ENCODE measurements around the gene IFFO2.

Gene IFFO2

GRCh38 chr1:18956193-18957135 lies at the start of gene IFFO2:
TSS of gene IFFO2 (minus strand) at chr1:18956676. CDS start at chr1:18956332, 344 bp downstream.
- peak; percentile 97 for DNase-seq (ENCODE audit: low spot score)

- DNase-seq (ENCODE audit: low spot score): no peak
These were observed 49.5 kb upstream of the IFFO2 start for GRCh38 chr1:19006000-19006399.

- DNase-seq (ENCODE audit: low spot score): no peak
These were observed 47.2 kb upstream of the IFFO2 start for GRCh38 chr1:19003371-19004290.

GRCh38 chr1:19000065-19000464 lies 43.6 kb upstream of the IFFO2 start:
- no peak for DNase-seq (ENCODE audit: low spot score)

GRCh38 chr1:18999359-18999758 lies 42.9 kb upstream of the IFFO2 start:
- DNase-seq (ENCODE audit: low spot score): no peak

GRCh38 chr1:18998016-18998724 lies 41.7 kb upstream of the IFFO2 start:
- no peak for DNase-seq (ENCODE audit: low spot score)

- no peak for DNase-seq (ENCODE audit: low spot score)
These were observed 41.0 kb upstream of the IFFO2 start for GRCh38 chr1:18997508-18997907.

- no peak for DNase-seq (ENCODE audit: low spot score)
These were observed 40.2 kb upstream of the IFFO2 start for GRCh38 chr1:18996548-18997177.

- no peak for DNase-seq (ENCODE audit: low spot score)
These were observed 37.9 kb upstream of the IFFO2 start for GRCh38 chr1:18994381-18994780.

- no peak for DNase-seq (ENCODE audit: low spot score)
These were observed 36.2 kb upstream of the IFFO2 start for GRCh38 chr1:18992646-18993045.

- DNase-seq (ENCODE audit: low spot score): no peak
These were observed 35.1 kb upstream of the IFFO2 start for GRCh38 chr1:18991585-18991984.

GRCh38 chr1:18989896-18990295 lies 33.4 kb upstream of the IFFO2 start:
- DNase-seq (ENCODE audit: low spot score): no peak

GRCh38 chr1:18989176-18989799 lies 32.8 kb upstream of the IFFO2 start:
- no peak for DNase-seq (ENCODE audit: low spot score)

GRCh38 chr1:18981242-18981641 lies 24.8 kb upstream of the IFFO2 start:
- DNase-seq (ENCODE audit: low spot score): no peak

- no peak for DNase-seq (ENCODE audit: low spot score)
These were observed 22.2 kb upstream of the IFFO2 start for GRCh38 chr1:18978706-18979105.

GRCh38 chr1:18977428-18977827 lies 21.0 kb upstream of the IFFO2 start:
- DNase-seq (ENCODE audit: low spot score): no peak

GRCh38 chr1:18976096-18976495 lies 19.6 kb upstream of the IFFO2 start:
- no peak for DNase-seq (ENCODE audit: low spot score)

GRCh38 chr1:18974606-18975005 lies 18.1 kb upstream of the IFFO2 start:
- DNase-seq (ENCODE audit: low spot score): no peak

- DNase-seq (ENCODE audit: low spot score): no peak
These were observed 17.5 kb upstream of the IFFO2 start for GRCh38 chr1:18974005-18974404.

- no peak for DNase-seq (ENCODE audit: low spot score)
These were observed 17.0 kb upstream of the IFFO2 start for GRCh38 chr1:18973446-18973955.

- DNase-seq (ENCODE audit: low spot score): no peak
These were observed 16.5 kb upstream of the IFFO2 start for GRCh38 chr1:18972991-18973390.
